HG02798 (cell line): ENCODE results near the gene CALML4.
"Not testable (repeated sequence)": the region's sequence is repeated elsewhere in the genome, so short reads cannot be mapped to it uniquely, and the experiment has no call there.

Experiments
- ATAC-seq: cut with Tn5 transposase; IDR thresholded peaks from one replicate; pipeline ENCODE4 v1.9.1; 2021; ENCODE audit warnings: mild to moderate bottlenecking; ENCODE audit not compliant: unreplicated experiment, poor library complexity

The CALML4 gene

DNA sequence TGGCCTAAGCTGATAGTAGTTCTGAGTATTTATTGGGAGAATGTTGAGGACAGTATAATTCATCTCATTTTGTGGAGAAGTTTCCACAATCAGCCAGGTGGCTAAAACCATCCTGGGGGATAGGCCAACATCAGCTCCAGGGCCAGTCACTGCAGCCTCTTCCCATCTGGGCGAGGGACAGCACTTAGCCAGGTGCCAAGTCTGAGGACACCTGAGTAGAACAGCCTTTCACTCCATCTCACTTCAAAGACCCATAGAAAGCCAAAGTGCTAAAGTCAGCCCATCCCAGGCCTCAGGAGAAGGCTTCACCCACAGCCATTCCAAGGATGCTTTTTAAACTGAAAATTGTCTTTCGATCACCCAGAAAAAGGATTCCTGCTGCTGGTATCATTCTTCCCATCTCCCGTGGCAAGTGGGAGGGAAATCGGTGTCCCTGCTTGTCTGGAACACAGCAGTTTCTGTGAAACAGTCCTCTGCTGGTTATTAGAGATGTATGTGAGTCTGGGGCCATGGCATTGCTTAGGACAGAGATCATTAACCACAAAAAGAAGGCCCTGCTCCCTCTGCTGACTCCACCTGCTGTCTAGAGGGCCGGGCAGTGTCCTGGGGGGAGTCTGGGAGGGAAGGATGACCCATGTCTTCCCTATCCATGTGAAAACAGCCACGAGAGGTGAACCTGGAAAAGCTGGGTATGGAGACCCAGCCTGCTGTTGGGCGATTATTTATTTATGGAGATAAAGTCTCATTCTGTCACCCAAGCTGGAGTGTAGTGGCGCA is 9.6 kb downstream of the CALML4 start:
- no peak for ATAC-seq

DNA sequence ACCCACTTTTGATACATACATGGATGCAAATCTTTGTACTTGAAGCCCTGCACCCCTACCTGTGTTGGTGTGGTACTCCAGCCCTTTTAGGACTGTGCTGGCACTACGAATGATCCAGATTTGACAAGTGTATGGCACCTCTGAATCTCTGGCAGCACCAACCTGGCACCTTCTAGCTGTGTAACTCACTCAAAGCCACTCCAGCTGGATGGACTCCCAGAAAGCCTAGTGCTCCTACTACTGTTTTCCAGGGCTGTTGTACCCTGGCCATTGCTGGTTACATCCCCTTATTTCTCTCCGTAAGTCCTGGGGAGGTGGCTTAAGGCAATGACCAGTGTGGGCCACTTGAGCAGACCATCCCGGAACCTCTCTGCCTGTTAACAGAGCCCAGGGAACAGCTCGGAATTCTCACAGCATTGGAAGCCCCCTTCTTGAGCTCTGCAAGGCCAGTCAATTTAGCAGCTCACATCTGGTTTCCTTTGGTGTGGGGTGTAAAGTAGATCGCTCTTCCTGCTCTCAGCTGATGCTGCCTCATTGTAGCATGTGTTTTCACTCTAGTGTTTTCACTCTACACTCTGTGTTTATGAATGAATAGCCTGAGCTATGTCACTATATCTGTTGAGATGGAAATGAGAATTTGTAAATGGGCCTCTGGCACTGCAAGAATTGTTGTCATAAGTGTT is 12.2 kb downstream of the CALML4 start:
- no peak for ATAC-seq

DNA sequence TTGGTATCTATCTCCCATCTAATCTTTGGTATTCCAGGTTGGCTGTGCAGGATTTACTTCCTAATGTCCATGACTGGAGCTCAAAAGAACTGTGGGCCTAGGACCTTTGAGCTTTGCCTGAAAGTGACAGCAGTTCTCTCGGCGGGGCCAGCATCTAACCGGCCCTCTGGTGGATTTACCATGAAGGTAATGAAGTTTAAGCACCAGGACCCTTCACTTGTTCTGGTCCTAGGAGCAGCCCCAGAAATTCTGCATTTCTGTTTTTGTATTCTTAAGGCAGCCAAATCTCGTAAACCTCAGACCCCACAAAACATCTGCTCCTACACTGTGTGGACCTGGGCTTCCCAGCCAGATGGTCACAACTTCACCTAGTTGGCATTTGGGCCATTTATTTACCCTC is 13.0 kb downstream of the CALML4 start:
- ATAC-seq, result no peak

DNA sequence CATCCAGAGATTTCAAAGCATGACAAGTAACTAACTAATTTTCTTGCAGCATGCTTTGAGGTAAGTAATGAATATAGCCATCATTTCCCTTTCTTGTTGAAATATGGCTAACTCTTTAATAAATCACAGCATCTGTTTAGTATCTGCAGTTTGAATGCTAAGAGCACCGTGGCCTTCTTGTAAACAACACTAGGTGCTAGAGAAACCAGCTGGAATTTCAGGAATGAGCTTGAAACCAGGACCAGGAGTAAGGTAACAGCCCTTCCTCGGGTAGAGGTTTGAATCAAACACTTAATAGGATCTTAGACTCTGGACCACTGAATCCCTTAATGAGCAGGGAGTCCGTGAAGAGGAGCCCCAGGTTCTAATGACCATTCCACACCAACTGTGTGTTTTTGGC is 13.6 kb downstream of the CALML4 start:
- no peak for ATAC-seq

DNA sequence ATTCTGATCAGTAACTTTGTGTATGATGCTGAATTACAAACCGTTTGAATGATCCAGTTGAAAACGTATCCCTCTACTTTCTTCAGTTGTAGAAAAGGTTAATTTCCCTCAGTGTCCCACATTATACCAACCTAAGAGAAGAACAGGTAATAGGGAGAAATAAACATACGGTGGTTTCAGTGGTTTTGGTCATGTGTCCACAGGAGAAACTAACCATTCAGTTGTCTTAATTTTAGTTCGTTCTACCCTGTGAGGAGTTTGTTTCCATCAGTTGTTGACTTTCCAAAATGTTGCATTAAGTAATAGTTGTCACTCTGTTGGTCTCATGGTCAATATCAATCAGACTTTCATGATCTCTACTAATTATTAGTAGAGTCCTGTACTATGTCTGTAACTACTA is 15.1 kb downstream of the CALML4 start:
- no peak for ATAC-seq

DNA sequence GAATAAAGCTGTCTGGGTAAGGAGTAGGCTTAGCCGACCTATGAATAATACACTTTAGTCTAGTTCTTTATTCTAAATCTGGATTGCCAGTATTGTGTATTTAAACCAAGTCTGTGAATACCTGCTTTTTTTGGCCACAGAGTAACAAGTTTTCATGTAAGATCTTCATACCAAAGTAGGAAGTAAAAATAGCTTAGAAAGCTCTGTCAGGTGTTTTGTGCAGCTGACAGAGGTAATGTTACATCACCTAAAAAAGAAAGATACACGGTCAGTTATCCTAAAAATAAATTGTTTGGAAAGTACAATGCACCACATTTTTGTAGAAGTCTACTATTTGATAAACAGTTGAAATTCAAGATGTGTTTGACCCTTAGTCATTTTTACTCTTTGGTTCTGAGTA is 16.5 kb downstream of the CALML4 start:
- no peak for ATAC-seq

DNA sequence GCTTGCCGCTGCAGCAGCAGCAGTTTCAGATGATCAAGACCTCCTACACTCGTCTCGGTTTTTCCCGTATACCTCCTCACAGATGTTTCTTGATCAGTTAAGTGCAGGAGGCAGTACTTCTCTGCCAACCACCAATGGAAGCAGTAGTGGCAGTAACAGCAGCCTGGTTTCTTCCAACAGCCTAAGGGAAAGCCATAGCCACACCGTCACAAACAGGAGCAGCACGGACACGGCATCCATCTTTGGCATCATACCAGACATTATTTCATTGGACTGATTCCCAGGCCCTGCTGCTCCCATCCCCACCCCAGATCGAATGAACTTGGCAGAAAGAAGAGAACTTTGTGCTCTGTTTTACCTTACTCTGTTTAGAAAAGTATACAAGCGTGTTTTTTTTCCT is 17.6 kb downstream of the CALML4 start:
- ATAC-seq, result no peak

DNA sequence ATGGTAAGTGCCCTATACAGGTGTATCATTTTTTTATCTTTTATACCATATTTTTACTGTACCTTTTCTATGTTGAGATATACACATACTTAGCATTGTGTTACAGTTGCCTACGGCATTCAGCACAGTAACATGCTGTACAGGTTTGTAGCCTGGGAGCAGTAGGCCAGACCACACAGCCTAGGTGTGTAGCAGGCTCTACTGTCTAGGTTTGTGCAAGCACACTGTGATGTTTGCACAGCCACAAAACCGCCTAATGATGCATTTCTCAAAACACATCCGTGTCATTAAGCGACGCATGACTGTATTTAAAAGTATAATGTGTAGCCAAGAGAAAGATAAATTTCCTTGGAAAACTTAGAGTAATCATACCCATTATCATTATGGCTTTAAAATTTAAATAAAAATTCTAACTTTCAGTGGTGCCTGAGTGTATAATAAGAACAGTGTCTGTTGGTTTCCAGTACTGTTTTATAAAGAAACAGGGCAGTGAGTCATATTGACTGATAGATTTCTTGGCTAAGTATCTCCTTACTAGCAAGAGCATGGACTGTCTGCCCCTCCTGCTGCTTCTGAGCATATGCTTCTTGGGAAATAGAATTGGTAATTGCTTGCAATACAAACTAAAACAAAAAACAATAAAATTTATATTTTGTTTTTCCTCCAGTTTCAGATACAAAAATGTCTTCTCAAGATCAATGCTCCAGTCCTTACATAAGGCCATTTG is 18.3 kb downstream of the CALML4 start:
- ATAC-seq, result no peak

DNA sequence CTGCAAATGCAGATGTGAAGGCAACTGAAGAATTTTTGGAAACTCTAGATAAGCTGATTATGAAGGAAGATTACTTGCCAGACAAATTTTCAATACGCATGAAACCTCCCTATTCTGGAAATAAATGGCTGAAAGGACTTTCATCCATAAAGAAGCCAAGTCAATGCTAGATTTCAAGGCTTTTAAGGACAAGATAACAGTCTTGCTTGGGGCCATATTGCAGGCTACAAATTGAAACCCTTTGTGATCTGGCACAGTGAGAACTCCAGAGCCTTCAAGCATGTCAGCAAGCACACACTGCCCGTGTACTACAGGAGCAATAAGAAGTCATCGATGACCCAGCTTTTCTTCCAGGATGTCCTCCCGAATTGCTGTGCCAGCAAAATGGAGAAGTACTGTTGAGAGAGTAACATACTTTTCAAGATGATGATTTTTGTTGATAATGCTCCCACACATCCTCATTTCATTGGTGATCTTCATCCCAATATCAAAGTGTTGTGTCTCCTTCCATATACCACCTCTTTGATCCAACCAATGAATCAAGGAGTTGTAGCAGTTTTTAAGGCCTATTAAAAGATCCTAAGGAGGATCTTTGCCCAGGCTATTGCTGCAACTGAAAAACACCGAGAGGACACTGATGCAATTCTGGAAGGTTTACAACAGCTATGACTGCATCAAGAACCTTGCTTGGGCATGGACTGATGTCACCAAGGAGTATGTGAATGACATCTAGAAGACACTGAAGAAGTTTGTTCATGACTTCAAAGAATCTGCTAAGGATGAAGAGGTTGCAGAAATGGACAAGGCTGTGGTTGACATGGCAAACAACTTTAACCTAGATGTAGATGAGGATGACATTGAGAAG is 20.3 kb downstream of the CALML4 start:
- ATAC-seq, result no peak

DNA sequence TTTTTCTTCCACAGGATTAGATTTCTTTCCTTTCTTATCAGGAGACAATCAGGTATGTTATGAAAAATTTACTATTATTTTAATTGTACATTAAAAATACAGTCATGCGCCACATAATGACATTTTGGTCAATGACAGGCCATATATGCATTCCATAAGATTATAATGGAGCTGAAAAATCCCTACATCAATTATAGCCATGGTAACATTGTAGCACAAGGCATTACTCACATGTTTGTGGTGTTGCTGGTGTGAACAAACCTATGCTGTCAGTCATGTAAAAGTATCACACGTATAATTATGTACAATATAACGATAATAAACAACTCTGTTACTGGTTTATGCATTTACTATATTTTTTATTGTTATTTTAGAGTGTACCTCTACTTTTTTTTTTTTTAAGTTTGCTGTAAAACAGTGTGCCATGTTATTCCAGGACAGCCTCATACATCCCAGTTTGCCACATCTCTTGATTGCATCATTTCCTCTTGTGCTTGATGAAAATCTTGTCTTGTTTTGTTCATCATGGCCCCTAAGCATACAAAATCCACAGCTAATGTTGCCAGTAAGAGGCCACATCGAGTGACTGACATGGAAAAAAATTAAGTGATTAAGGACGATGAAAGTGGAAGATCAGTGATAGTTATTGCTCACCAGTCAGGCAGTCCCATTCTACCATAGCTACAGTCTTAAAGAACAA is 21.4 kb downstream of the CALML4 start:
- ATAC-seq, result no peak

DNA sequence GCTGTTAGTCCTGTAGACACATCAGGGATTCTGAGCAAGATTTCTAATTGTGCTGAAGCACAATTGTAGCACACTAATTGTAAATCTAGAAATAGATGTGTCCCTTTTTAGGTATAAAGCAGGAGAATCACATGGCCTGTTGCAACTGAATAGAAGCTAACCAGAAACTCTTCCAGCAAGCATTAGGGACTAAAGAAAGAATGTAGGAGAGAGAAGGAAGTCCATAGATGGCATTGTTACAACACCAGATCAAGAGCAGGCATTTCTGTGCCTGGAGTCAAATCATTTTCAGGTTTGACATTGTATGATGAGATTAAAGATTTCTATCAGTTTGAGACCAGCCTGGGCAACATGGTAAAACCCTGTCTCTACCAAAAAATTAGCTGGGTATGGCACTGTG is 27.4 kb downstream of the CALML4 start:
- ATAC-seq, result no peak

DNA sequence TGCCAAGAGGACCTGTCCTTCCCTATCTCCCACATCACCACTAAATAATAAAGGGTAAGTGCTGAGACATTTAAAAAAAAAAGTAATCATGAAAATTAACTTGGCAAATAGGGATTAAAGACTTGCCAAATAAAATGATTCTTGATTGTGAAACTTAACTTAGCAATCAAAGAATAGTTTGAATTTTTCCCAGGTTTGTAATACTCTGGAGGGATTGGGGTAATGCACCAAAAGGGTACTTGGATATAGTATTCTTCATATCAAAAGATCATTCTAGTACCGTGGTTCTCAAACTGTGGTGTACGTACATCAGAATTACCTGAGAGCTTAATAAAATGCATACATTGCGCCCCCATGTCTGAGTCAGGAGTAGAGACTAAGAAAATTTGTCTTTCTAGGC is 28.5 kb downstream of the CALML4 start:
- no peak for ATAC-seq

DNA sequence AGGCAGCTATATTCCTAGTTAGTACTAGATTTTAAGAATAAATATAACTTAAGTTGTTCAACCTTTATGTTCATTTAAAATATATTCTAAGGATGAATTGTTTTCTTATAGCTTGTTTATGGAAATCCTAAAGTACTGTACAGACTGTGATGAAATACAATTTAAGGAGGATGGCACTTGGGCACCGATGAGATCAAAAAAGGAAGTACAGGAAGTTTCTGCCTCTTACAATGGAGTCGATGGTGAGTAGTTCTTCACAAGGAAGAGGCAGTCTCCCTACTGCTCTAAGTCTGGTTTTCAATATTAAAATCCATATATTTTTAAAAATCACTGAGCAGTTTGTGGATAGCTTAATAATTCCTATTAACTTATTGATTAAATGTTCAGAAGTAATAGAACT is 29.6 kb downstream of the CALML4 start:
- no peak for ATAC-seq

DNA sequence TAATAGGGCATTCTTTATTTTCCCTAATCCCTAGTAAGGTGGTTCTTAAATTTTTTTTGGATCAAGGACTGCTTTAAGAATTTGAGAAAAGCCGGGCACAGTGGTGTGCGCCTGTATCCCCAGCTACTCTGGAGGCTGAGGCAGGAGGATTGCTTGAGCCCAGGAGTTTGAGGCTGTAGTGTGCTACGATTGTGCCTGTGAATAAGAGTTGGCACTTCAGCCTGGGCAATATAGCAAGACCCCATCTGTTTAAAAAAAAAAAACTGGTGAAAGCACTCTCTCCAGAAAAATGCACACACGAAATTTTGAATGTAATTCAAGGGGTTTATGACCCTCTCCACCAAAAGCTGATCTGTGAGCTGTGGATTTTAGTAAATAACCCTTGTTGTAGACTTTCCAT is 32.0 kb downstream of the CALML4 start:
- ATAC-seq, result no peak

DNA sequence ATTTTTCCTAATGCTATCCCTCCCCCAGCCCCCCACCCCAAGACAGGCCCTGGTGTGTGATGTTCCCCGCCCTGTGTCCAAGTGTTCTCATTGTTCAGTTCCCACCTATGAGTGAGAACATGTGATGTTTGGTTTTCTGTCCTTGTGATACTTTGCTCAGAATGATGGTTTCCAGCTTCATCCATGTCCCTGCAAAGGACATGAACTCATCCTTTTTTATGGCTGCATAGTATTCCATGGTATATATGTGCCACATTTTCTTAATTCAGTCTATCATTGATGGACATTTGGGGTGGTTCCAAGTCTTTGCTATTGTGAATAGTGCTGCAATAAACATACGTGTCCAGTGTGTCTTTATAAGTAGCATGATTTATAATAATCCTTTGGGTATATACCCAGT is 33.1 kb downstream of the CALML4 start:
- not testable (repeated sequence) for ATAC-seq

DNA sequence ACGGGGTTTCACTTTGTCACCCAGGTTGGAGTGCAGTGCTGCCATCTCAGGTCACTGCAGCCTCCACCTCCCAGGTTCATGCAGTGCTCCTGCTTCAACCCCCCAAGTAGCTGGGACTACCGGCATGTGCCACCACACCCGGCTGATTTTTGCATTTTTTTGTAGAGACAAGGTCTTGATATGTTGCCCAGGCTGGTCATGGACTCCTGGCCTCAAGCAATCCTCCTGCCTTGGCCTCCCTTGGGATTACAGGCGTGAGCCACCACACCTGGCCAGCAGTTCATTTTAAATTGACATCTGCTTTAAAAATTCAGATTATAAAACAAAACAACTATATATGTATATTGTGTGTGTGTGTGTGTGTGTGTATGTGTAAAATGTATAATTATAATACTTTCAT is 38.3 kb downstream of the CALML4 start:
- ATAC-seq, result no peak

DNA sequence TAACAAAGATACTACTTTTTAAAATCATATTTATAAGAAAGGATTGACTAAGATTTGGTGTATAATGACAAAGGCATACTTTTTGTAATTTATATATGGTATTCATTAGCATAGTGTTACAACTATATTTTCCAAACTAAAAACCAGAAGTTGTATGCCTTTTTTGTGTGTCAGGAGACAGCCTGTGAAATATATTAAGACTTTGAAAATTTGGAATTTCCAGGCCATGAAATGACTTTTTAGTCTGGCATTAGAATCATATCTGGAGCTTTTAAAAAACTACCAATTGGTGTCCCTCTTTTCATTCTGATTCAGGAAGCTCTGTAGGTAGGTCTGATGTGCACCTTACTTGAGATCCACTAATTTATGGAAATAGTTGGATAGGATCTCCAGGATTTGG is 41.9 kb downstream of the CALML4 start:
- no peak for ATAC-seq

DNA sequence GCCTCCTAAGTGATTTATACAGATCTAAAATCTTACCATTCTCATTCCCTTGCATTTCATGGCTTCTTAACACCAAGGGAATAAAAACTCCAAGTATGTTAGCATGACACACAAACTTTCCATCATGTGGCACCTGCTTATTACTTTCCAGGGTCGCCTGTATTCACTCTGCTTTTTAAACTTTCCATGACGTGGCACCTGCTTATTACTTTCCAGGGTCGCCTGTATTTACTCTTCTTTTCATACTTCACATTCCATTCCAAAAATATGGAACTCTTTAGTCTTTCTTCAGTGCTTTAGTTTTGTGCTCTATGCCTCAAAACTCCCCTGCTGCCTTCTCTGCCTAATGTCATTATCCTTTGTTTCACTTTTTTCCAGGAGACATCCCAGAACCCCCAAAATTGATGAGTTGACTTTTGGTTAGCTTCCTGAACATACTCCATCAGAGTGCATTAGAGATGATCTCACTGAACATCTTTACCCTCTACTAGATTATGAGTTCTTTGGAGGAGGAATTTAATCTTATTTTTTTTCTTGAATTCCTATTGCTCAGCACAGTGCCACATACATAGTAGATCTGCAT is 47.0 kb downstream of the CALML4 start:
- ATAC-seq, result no peak

DNA sequence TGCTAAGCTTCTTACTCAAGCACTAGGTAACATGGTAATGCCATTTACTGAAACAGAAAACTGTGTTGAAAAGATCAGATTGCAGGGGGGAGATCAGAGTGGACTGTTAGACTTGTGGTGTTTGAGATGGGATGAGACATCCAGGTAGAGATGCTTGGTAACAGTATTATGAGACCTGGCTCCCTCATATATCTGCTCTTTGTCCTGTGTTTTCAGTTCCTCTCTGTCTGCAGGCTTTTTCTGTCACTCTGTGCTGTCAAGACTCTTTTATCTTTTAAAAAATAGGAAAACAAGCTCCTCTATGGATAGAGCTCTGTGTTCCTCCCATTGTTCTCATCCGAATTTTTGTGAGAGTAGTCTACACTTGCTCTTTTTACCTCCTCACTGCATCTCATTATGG is 48.1 kb downstream of the CALML4 start:
- ATAC-seq, result no peak
